Inferior parietal cortex (tissue), 1 donor: ENCODE data around the gene SERAC1.
"Not testable (repeated sequence)": the region's sequence is repeated elsewhere in the genome, so short reads cannot be mapped to it uniquely, and the experiment has no call there.

Experiments used
- DNase-seq: peaks from one replicate; pipeline ENCODE4 v3.0.0-alpha.2; 2016; ENCODE audit errors: extremely low spot score

The SERAC1 gene

GRCh38 chr6:158168040-158168289, at the start of gene SERAC1:
TSS of gene SERAC1 (minus strand) at chr6:158168262. CDS start at chr6:158158363, 9,899 bp downstream.
- no peak for DNase-seq

- peak; percentile 83 for DNase-seq
Measured at GRCh38 chr6:158213925-158214674, 46.0 kb upstream of the SERAC1 start.

- DNase-seq: no peak
Measured at GRCh38 chr6:158211273-158212055, 43.4 kb upstream of the SERAC1 start.

- not testable (repeated sequence) for DNase-seq
Measured at GRCh38 chr6:158209582-158210333, 41.7 kb upstream of the SERAC1 start.

- DNase-seq: not testable (repeated sequence)
Measured at GRCh38 chr6:158208226-158209030, 40.4 kb upstream of the SERAC1 start.

- DNase-seq: no peak
Measured at GRCh38 chr6:158207422-158207788, 39.3 kb upstream of the SERAC1 start.

GRCh38 chr6:158206740-158207421, 38.8 kb upstream of the SERAC1 start:
- DNase-seq: no peak

GRCh38 chr6:158205169-158205944, 37.3 kb upstream of the SERAC1 start:
- DNase-seq: no peak

GRCh38 chr6:158198461-158198860, 30.4 kb upstream of the SERAC1 start:
- DNase-seq: no peak

GRCh38 chr6:158194487-158195280, 26.6 kb upstream of the SERAC1 start:
- no peak for DNase-seq

GRCh38 chr6:158191761-158192160, 23.7 kb upstream of the SERAC1 start:
- no peak for DNase-seq

GRCh38 chr6:158191032-158191431, 23.0 kb upstream of the SERAC1 start:
- no peak for DNase-seq

- DNase-seq: no peak
Measured at GRCh38 chr6:158188591-158188990, 20.5 kb upstream of the SERAC1 start.

GRCh38 chr6:158185729-158186456, 17.8 kb upstream of the SERAC1 start:
- DNase-seq: no peak

- no peak for DNase-seq
Measured at GRCh38 chr6:158184608-158185007, 16.5 kb upstream of the SERAC1 start.

GRCh38 chr6:158183174-158183972, 15.3 kb upstream of the SERAC1 start:
- not testable (repeated sequence) for DNase-seq

- DNase-seq: not testable (repeated sequence)
Measured at GRCh38 chr6:158177712-158178111, 9.7 kb upstream of the SERAC1 start.

GRCh38 chr6:158175111-158175510, 7.0 kb upstream of the SERAC1 start:
- no peak for DNase-seq
